Stimulated activated CD4-positive, alpha-beta T cell treated with anti-CD3 and anti-CD28 coated beads, Interleukin-15, amount 100 ng/mL, for 48 hours (primary cell): ENCODE measurements around the gene BCKDK.
A peak's percentile ranks its signal among the peaks of the same experiment; 100 is the strongest.

Source experiments
- DNase-seq, 2 donors: peaks; one replicate each; pipeline ENCODE4 v3.0.0-alpha.2; 2020; ENCODE audit warnings: low read depth in 2 of 2

Gene BCKDK

DNA sequence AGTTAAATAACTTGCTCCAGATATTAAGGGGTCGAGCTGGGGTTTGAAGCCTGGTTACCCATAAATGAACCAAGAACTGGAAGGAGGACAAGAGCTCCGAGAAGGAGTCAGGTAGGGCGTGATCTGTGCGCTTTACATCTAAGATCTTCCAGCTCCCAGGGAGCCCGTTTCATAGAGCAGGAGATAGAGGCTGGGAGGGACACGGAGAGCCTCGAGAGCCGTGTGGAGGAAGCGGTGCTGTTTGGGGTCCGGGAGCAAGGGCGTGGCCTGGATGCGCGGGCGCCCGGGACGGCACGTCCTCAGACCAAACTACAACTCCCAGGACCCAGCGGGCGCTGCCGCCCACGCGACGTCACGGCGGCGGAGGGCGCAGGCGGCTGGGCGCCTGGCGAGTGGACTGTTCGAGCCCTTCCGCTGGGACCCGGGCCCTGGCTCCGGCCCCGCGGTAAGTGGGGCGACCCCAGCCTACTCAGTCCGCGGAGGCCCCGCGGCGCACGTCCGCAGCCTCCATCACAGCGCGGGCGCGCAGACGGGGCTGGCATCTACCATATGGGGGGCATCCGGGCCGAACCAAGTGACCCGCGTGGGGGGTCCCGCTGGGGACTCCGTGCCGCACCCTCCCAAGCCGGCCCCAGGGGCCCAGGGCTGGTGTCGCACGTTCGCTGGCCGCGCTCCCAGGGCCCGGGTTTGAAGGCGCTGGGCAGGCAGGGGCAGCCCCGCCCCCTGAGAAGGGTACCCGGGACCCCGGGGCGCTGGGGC, at the start of gene BCKDK:
TSS of gene BCKDK (plus strand) at position 352 of the 759 bp plus-strand sequence. CDS start 838 bp downstream, outside the sequence.
- peak; percentile 55 to 73 for DNase-seq

DNA sequence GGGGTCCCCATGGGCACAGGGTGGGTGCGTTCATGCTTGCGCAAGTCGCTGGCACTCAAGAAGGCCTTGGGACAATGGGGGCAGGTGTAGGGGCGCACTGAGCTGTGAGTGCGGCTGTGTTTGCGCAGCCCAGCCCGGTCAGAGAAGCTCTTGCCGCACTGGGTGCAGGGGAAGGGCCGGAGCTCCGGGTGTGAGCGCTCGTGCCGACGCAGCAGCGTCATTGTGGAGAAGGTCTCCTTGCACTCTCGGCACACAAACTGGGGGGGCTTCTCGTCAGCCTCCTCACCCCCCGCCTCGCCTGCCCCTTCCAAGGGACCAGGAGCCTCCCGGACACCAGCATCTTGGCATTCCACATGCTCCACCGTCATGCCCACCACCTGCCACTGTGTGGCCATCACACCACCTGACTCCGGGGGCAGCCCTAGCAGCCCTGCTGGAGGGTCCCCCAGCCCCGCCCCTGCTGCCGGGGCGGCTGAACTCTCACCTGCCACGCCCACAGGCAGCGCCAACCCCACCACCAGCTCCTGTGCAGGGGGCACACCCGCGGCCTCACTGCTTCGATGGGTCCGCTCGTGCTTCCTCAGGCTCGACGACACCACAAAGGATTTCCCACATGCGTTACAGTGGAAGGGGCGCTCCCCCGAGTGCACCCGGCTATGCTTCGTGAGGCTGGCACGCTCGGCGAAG, 46.9 kb upstream of the BCKDK start:
- no peak for DNase-seq

- no peak for DNase-seq
Measured at GRCh38 chr16:31061813-31062440, 46.3 kb upstream of the BCKDK start.

DNA sequence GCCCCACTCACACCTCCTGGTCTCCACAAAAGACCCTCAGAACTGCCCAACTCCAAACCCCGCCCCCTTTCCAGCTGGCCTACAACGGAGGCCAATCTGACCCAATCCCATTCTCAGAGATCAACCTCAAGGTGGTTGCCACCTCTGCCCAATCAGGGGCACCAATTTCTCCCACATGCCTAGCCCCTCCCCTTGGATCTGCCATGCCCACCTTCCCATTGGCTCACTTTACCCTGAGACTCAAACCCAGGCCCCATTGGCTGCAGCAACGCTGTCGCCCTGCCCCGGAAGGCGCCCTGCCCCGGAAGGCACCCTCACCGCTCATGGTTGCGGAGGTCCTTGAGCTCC, 44.7 kb upstream of the BCKDK start:
- no peak for DNase-seq

- DNase-seq: no peak
Measured at GRCh38 chr16:31063843-31064611, 44.2 kb upstream of the BCKDK start.

DNA sequence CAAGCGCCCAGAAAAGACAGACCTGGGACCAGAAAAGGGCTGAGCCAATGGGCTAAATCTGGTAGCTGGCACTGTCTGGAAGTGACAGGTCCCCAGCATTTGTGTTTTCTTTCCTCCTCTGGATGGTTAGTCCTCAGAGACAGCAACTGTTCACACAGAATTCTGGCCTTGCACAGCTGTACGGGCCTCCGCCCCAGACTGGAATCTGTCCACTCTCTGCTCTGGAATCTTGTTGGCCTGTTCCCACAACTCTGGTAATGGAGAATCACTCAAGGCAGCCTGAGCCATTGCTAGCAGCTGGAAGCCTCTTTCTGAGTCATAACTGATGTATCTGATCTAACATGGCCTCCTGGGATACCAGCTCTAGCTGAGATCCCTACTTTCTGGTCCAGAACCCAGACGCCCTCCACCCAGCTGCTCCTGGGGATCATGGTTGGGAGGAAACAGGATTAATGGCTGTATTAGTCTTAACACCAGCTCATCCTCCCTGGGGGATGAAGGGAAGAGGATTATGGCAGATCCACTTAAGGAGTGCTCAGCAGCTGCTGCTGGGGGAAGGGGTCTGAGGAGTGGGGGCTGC, 43.2 kb upstream of the BCKDK start:
- DNase-seq: no peak

- no peak for DNase-seq
Measured at GRCh38 chr16:31067342-31067741, 40.8 kb upstream of the BCKDK start.

DNA sequence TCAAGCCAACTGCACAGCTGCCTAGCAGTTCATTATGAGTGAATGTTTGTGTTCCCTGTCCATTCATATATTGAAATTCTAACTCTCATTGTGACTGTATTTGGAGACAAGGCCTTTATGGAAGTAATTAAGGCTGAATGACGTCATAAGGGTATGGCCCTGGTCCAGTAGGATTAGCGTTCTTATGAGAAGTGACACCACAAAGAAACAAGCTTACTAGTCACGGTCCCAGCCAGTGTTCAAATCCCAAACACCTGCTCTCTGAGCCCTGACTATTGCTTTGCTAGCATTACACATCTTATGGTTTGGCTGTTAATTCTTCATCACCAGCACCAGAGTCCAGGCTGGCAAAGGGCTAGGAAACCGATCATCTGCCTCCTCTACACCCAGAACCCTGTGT, 36.3 kb upstream of the BCKDK start:
- DNase-seq: no peak

DNA sequence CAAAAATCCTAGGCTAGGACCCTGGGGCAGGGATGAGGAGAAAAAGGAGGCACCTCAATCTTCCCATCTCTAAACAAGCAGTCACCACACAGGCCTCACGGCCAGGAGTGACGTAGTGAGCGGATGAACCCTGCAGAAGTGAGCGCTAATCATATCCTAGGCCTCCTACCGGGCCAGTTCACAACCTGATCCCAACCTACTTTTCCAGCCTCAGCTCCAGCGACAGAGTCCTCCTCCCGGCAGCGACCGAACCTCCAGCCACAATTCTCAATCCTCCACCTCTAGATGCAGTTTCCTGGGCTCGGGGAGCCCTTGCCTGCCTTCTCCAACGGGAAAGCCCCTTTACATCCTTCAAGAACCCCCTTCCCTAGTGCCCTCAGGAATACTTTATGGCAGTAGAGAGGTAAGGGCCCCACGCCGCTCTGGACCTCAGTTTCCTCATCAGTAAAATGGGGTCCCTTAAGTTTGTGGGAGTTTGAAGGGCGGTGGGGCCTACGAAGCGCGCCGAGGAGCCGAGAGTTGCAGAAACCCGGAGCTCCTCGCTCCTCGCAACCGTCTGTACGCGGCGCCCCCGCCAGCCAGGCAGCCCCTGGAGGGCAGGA, 35.5 kb upstream of the BCKDK start:
- DNase-seq: peak in 1 of 2 donors; percentile 32

GRCh38 chr16:31073142-31073969, 34.8 kb upstream of the BCKDK start:
- peak; percentile 78 to 87 for DNase-seq

DNA sequence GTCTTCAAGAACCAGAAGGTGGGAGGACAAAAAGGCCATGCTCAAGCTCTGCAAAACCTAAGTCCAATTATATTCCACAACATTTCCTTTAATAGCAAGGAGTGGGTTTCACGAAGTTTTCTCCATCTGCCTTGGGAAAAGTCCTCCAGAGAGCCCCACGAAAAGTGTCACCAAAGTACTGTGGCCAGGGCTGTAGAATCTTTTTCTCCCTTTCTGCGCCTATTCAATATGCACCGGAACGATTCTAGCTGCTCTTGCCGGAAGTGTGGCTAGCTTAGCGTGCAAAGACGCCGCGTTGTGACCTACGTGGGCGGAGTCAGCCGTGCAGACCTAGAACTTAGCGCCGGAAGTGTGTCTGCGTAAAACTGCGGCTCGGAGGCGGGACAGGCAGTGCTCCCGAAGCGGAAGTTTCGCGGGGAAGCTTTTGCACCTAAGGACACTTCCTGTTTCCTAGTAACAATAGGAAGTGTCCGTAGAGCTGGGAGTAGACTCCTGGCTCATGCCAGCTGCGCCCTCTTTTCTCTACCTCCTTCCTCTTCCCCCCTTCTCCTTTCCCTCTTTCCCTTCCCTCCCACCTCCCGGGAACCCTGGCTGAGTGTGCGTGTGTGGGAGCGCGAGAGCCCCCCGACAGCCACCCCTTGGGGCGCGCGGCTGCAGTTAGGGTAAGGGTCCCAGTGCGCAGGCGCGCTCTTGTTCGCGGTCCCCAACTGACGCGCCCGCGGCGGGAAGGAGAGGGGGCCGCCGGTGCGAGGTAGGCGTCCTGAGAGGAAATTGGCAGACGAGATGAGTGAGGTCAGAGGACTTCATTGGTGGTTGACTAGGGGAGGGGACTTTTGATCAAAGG, 34.0 kb upstream of the BCKDK start, which contains the start of the genes ZNF646 and ZNF668:
TSS of gene ZNF646 (plus strand) at position 453 of the 844 bp plus-strand sequence. CDS start 1,903 bp downstream, outside the sequence.
TSS of gene ZNF668 (minus strand) at position 271 of the 844 bp plus-strand sequence. CDS start 9,781 bp downstream, outside the sequence.
- DNase-seq: peak; percentile 98 to 99

GRCh38 chr16:31074814-31075183, 33.4 kb upstream of the BCKDK start:
- no peak for DNase-seq

DNA sequence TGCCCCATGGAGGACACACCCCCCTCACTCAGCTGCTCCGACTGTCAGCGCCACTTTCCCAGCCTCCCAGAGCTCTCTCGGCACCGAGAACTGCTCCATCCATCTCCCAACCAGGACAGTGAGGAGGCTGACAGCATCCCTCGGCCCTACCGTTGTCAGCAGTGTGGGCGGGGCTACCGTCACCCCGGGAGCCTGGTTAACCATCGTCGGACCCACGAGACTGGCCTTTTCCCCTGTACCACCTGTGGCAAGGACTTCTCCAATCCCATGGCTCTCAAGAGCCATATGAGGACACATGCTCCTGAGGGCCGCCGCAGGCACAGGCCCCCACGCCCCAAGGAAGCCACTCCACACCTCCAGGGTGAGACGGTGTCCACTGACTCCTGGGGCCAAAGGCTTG, 31.9 kb upstream of the BCKDK start:
- no peak for DNase-seq

GRCh38 chr16:31077024-31077423, 31.2 kb upstream of the BCKDK start:
- DNase-seq: no peak

GRCh38 chr16:31077592-31078396, 30.4 kb upstream of the BCKDK start:
- no peak for DNase-seq

- no peak for DNase-seq
Measured at GRCh38 chr16:31078597-31079341, 29.4 kb upstream of the BCKDK start.

GRCh38 chr16:31079342-31079944, 28.7 kb upstream of the BCKDK start:
- DNase-seq: no peak
